Measurements from ENCODE around the gene TMEM40. TPM values are rescaled to one million over a fixed set of nuclear protein-coding genes. Genes with fewer than 3 reads are reported as not detected.

Gene TMEM40
- total and polyA plus RNA-seq, 2 of the 13 experiments (the other 11 are each of a cell fraction or from before 2014, with no cell fraction given): 0.16 TPM; not detected in 1

- TF ChIP-seq GTF2F1 (IDR thresholded peaks at IDR 0.05; ENCODE audit: low read length) (no peak), SP4 (CRISPR knock-in tag; IDR thresholded peaks at IDR 0.05) (no peak), SNAPC4 (CRISPR knock-in tag; IDR thresholded peaks at IDR 0.05) (no peak), ZBTB25 (CRISPR knock-in tag; IDR thresholded peaks at IDR 0.05) (no peak), MIER3 (CRISPR knock-in tag; IDR thresholded peaks at IDR 0.05; ENCODE audit: borderline replicate concordance) (0 out of 2 replicates have a peak, but pooled peaks have one; percentile 32), ZNF549 (CRISPR knock-in tag; IDR thresholded peaks at IDR 0.05) (no peak), YEATS2 (CRISPR knock-in tag; IDR thresholded peaks at IDR 0.05; ENCODE audit: borderline replicate concordance) (no peak; the same call in 1 of the 2 replicates), THRA (CRISPR knock-in tag; IDR thresholded peaks at IDR 0.05; ENCODE audit: borderline replicate concordance) (no peak), SP1 (IDR thresholded peaks at IDR 0.05) (no peak), SP1 (CRISPR knock-in tag; IDR thresholded peaks at IDR 0.05) (no peak), ZFP1 (CRISPR knock-in tag; IDR thresholded peaks at IDR 0.05) (no peak), HMGXB3 (CRISPR knock-in tag; IDR thresholded peaks at IDR 0.05; ENCODE audit: borderline replicate concordance) (no peak), ZNF431 (CRISPR knock-in tag; IDR thresholded peaks at IDR 0.05; ENCODE audit: borderline replicate concordance, low read depth) (no peak), MLX (CRISPR knock-in tag; IDR thresholded peaks at IDR 0.05) (no peak), ZNF143 (CRISPR knock-in tag; IDR thresholded peaks at IDR 0.05) (no peak), ZNF230 (CRISPR knock-in tag; IDR thresholded peaks at IDR 0.05) (no peak)
These were observed 38.8 kb downstream of the TMEM40 start (continued) for GRCh38 chr3:12719984-12720898.
